Esophagus (tissue), 2 donors: Measurements from ENCODE around the gene TRIP10. TPM values are rescaled to one million over a fixed set of nuclear protein-coding genes. Genes with fewer than 3 reads are reported as not detected.
A peak's percentile ranks its signal among the peaks of the same experiment; 100 is the strongest.

Source experiments
- H3K27ac ChIP-seq, 2 donors: one replicate each; pipeline ENCODE4 v1.5.1; 2013; ENCODE audit warnings: low read depth in 2 of 2, mild to moderate bottlenecking in 2 of 2, inconsistent platforms in 1 of 2, low read length in 1 of 2, moderate library complexity in 1 of 2
- H3K27me3 ChIP-seq, 2 donors: one replicate each; pipeline ENCODE4 v1.6.1; 2013; ENCODE audit warnings: low read length in 2 of 2, control low read depth in 1 of 2, mild to moderate bottlenecking in 1 of 2; ENCODE audit not compliant: insufficient read depth in 2 of 2, control insufficient read depth in 1 of 2
- H3K36me3 ChIP-seq, 2 donors: one replicate each; pipeline ENCODE4 v1.6.1; 2013; ENCODE audit warnings: low read length in 1 of 2; ENCODE audit not compliant: control insufficient read depth in 2 of 2, insufficient read depth in 2 of 2
- H3K4me1 ChIP-seq, 2 donors: one replicate each; pipeline ENCODE4 v1.6.1; 2013; ENCODE audit warnings: low read length in 1 of 2; ENCODE audit not compliant: control insufficient read depth in 2 of 2, insufficient read depth in 2 of 2
- H3K4me3 ChIP-seq, 2 donors: one replicate each; pipeline ENCODE4 v1.5.1; 2013; ENCODE audit warnings: low read length in 2 of 2, mild to moderate bottlenecking in 2 of 2, low read depth in 1 of 2, moderate library complexity in 1 of 2
- H3K9me3 ChIP-seq, 2 donors: one replicate each; pipeline ENCODE4 v1.6.1; 2013; ENCODE audit warnings: mild to moderate bottlenecking in 2 of 2, low read depth in 1 of 2, low read length in 1 of 2, moderate library complexity in 1 of 2; ENCODE audit not compliant: control insufficient read depth in 2 of 2, insufficient read depth in 1 of 2
- WGBS, 2 donors: extraction: QIAGEN DNeasy Blood & Tissue Kit; methylation state at CpG; one replicate each; pipeline ENCODE4 v1.1.7; 2013; 5-methylcytosine and 5-hydroxymethylcytosine counted together
- polyA plus RNA-seq, 2 donors: library from polyadenylated mRNA; stranded (reverse); fragments of 200-250 nt; gene quantifications; one replicate each; pipeline ENCODE4 v1.2.3, GENCODE V29; 2013
- donor health status: healthy with polysubstance abuse.
- donor health status: Bipolar disorder and iron deficiency.

TRIP10 gene
- 100 to 1,000 TPM; 191 to 519 TPM for polyA plus RNA-seq

- Histone ChIP-seq H3K9me3 (no peaks in the 10 kb centered on the region), H3K4me3 (peak within 1 kb of the TSS; percentile 85 to 89), H3K36me3 (peaks cover 5 to 12% of the 10 kb centered on the region in 2 donors), H3K27ac (peak within 1 kb of the TSS; percentile 92 to 99), H3K4me1 (peaks cover 0 to 7% of the 10 kb centered on the region in 2 donors), H3K27me3 (no peaks in the 10 kb centered on the region)
- WGBS, 2 donors, result 0% methylated on average over 11 to 44 of the region's 47 CpGs
Observed at GRCh38 chr19:6739390-6739882, at the start of gene TRIP10. Gene TRIP10 (plus strand): TSS chr19:6739680. CDS start chr19:6739762, 82 bp downstream.

- Histone ChIP-seq H3K4me1 (no peaks in the 10 kb centered on the region), H3K4me3 (no peak overlapping the region), H3K27me3 (no peaks in the 10 kb centered on the region), H3K27ac (no peak overlapping the region), H3K9me3 (no peaks in the 10 kb centered on the region), H3K36me3 (no peaks in the 10 kb centered on the region)
- 83% methylated on average over 11 of the region's 11 CpGs for WGBS, 2 donors
Observed at GRCh38 chr19:6690160-6690885, 49.2 kb upstream of the TRIP10 start.

GRCh38 chr19:6691342-6691741 lies 48.1 kb upstream of the TRIP10 start:
- H3K27me3 ChIP-seq, result no peaks in the 10 kb centered on the region
- H3K4me3 ChIP-seq, result no peak overlapping the region
- no peaks in the 10 kb centered on the region for H3K9me3 ChIP-seq
- 90 to 92% methylated on average over 8 of the region's 8 CpGs for WGBS, 2 donors
- H3K4me1 ChIP-seq, result no peaks in the 10 kb centered on the region
- H3K27ac ChIP-seq, result no peak overlapping the region
- H3K36me3 ChIP-seq, result no peaks in the 10 kb centered on the region

- WGBS, 2 donors, result 88 to 89% methylated on average over 10 of the region's 10 CpGs
- Histone ChIP-seq H3K9me3 (no peaks in the 10 kb centered on the region), H3K4me1 (no peaks in the 10 kb centered on the region), H3K27ac (no peak overlapping the region), H3K36me3 (no peaks in the 10 kb centered on the region), H3K27me3 (no peaks in the 10 kb centered on the region), H3K4me3 (no peak overlapping the region)
Observed at GRCh38 chr19:6692027-6692426, 47.5 kb upstream of the TRIP10 start.

DNA sequence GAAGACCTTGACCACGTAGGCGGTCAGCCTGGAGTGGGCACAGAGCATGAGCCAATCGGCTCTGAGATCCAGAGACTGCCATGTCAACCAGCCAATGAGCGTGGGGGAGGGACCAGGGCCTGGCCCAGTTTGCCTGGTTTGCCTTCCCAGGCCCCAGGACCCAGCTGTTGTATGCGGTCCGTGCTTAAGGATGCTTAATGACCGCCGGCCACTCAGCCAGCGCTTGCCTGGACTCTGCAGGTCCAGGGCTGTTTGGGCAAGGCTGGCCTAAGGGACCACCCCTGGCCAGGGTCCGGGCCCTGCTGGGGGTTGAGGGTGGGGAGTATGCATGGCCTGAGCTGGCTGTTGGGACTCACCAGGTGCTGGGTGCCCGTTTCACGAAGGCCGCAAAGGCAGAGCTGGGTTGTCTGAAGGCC lies 46.4 kb upstream of the TRIP10 start:
- H3K9me3 ChIP-seq, result no peaks in the 10 kb centered on the region
- H3K36me3 ChIP-seq, result no peaks in the 10 kb centered on the region
- WGBS, 2 donors, result 92 to 94% methylated on average over 13 of the region's 13 CpGs
- H3K4me3 ChIP-seq, result no peak overlapping the region
- H3K4me1 ChIP-seq, result no peaks in the 10 kb centered on the region
- no peaks in the 10 kb centered on the region for H3K27me3 ChIP-seq
- H3K27ac ChIP-seq, result no peak overlapping the region

DNA sequence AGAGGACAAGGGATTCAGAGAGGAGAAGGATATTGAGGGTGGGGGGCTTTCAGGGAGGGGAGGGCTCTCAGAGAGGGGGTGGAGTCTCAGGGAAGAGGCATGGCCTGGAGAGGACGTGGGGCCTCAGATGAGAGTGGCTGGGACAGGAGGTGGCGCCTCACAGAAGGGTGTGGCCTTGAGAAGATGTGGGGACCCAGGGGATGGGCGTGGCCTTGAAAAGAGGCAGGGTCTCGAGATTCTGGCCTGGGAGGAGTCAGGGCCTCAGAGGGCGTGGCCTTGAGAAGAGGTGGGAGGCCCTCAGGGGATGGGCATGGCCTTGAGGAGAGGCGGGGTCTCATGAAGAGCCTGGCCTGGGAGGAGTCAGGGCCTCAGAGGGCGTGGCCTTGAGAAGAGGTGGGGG lies 45.8 kb upstream of the TRIP10 start:
- H3K4me3 ChIP-seq, result no peak overlapping the region
- no peak overlapping the region for H3K27ac ChIP-seq
- H3K27me3 ChIP-seq, result no peaks in the 10 kb centered on the region
- H3K4me1 ChIP-seq, result no peaks in the 10 kb centered on the region
- WGBS, 2 donors, result 74 to 81% methylated on average over 6 to 7 of the region's 7 CpGs
- no peaks in the 10 kb centered on the region for H3K36me3 ChIP-seq
- H3K9me3 ChIP-seq, result no peaks in the 10 kb centered on the region

GRCh38 chr19:6694147-6694815 lies 45.2 kb upstream of the TRIP10 start:
- 93 to 95% methylated on average over 23 to 25 of the region's 25 CpGs for WGBS, 2 donors
- Histone ChIP-seq H3K4me3 (no peak overlapping the region), H3K4me1 (no peaks in the 10 kb centered on the region), H3K27me3 (no peaks in the 10 kb centered on the region), H3K27ac (no peak overlapping the region), H3K36me3 (no peaks in the 10 kb centered on the region), H3K9me3 (no peaks in the 10 kb centered on the region)

- WGBS, 2 donors, result 77% methylated on average over 17 to 18 of the region's 18 CpGs
- H3K9me3 ChIP-seq, result no peaks in the 10 kb centered on the region
- H3K27ac ChIP-seq, result no peak overlapping the region
- H3K4me3 ChIP-seq, result no peak overlapping the region
- H3K27me3 ChIP-seq, result no peaks in the 10 kb centered on the region
- no peaks in the 10 kb centered on the region for H3K4me1 ChIP-seq
- H3K36me3 ChIP-seq, result no peaks in the 10 kb centered on the region
Observed at GRCh38 chr19:6696239-6696820, 43.1 kb upstream of the TRIP10 start.

- Histone ChIP-seq H3K27ac (no peak overlapping the region), H3K4me1 (no peaks in the 10 kb centered on the region), H3K27me3 (no peaks in the 10 kb centered on the region), H3K36me3 (no peaks in the 10 kb centered on the region), H3K9me3 (no peaks in the 10 kb centered on the region), H3K4me3 (no peak overlapping the region)
- WGBS, 2 donors, result 70 to 77% methylated on average over 13 of the region's 13 CpGs
Observed at GRCh38 chr19:6697291-6697690, 42.2 kb upstream of the TRIP10 start.
